A549 (cell line): ENCODE results near the gene MGP. TPM values are rescaled to one million over a fixed set of nuclear protein-coding genes. Genes with fewer than 3 reads are reported as not detected.

Experiments used
- ATAC-seq, 2 experiments: fragments of 200-7000 bp in 1 of 2; fragments of >200 bp in 1 of 2; cut with Nextera tagmentation in 1 of 2; cut with Tn5 transposase in 1 of 2; 3 replicates each; pipeline versions ENCODE4 v1.8.0 to v1.9.1; 2018 to 2020; ENCODE audit warnings: mild to moderate bottlenecking in 1 of 2, moderate library complexity in 1 of 2
- CTCF ChIA-PET: fragments of 300-600 bp; sonication (Branson Sonifier 250); formaldehyde crosslinking; extraction: SDS; loops from one replicate; lab custom pipeline; 2021; ENCODE audit warnings: antibody characterized with exemption, inconsistent platforms; lab: Yijun Ruan, JAX
- POLR2A ChIA-PET: fragments of 350-600 bp; formaldehyde crosslinking; extraction: SDS; loops from one replicate; lab custom pipeline; 2021; ENCODE audit warnings: antibody characterized with exemption, inconsistent platforms; lab: Yijun Ruan, JAX
- DNase-seq, 2 experiments: peaks; one replicate each; pipeline versions ENCODE4 v3.0.0 to v3.0.0-alpha.2; 2011 to 2016; ENCODE audit warnings: low read depth in 1 of 2, low spot score in 1 of 2
- FAIRE-seq: peaks from 2 replicates; lab custom pipeline; 2011; peaks lifted over from hg19 to GRCh38; lab: Jason Lieb, UNC
- H3K27ac ChIP-seq, 2 experiments: fragments of >200 bp; sonication (Bioruptor Twin); formaldehyde crosslinking; 3 replicates each; pipeline ENCODE4 v1.5.1; 2016 to 2017
- H3K4me1 ChIP-seq: fragments of >200 bp; sonication (Bioruptor Twin); formaldehyde crosslinking; 3 replicates; pipeline ENCODE4 v1.6.1; 2016
- H3K4me2 ChIP-seq: fragments of >200 bp; sonication (Bioruptor Twin); formaldehyde crosslinking; 3 replicates; pipeline ENCODE4 v1.6.1; 2016
- H3K4me3 ChIP-seq: fragments of >200 bp; sonication (Bioruptor Twin); formaldehyde crosslinking; 3 replicates; pipeline ENCODE4 v1.5.1; 2016
- H3K9me3 ChIP-seq: fragments of >200 bp; sonication (Bioruptor Twin); formaldehyde crosslinking; 3 replicates; pipeline ENCODE4 v1.6.1; 2016
- ATOH8 ChIP-seq: fragments of 250-450 bp; sonication (Bioruptor Pico); IDR thresholded peaks from 2 replicates; pipeline ENCODE4 v1.5.0; 2020; ENCODE audit warnings: low read depth, mild to moderate bottlenecking, moderate library complexity
- BCL3 ChIP-seq: fragments of >200 bp; sonication (Bioruptor Twin); formaldehyde crosslinking; IDR thresholded peaks from 3 replicates; pipeline ENCODE4 v1.6.1; 2016
- BHLHE40 ChIP-seq: IDR thresholded peaks from 2 replicates; pipeline ENCODE4 v1.6.1; 2012; ENCODE audit warnings: low read depth, low read length, inconsistent platforms
- CBX8 ChIP-seq: fragments of 200-600 bp; sonication (generic); IDR thresholded peaks from 2 replicates; pipeline ENCODE4 v1.6.1; 2016
- CEBPB ChIP-seq, 2 experiments: fragments of >200 bp in 1 of 2; sonication (Bioruptor Twin) in 1 of 2; formaldehyde crosslinking in 1 of 2; IDR thresholded peaks; 2 replicates each; pipeline ENCODE4 v1.6.1; 2012 to 2016
- CHD2 ChIP-seq: fragments of 150-350 bp; IDR thresholded peaks from 2 replicates; pipeline ENCODE4 v1.6.1; 2014; ENCODE audit warnings: low read length; ENCODE audit not compliant: partially characterized antibody
- EHF ChIP-seq: fragments of 250-450 bp; sonication (Bioruptor Pico); IDR thresholded peaks from 2 replicates; pipeline ENCODE4 v1.5.0; 2020; ENCODE audit warnings: mild to moderate bottlenecking
- EHMT2 ChIP-seq: fragments of 200-600 bp; sonication (generic); IDR thresholded peaks from 2 replicates; pipeline ENCODE4 v1.6.1; 2016; ENCODE audit warnings: antibody characterized with exemption, low read depth, mild to moderate bottlenecking, moderate library complexity
- ESRRA ChIP-seq: fragments of 150-350 bp; IDR thresholded peaks from 2 replicates; pipeline ENCODE4 v1.6.1; 2014; ENCODE audit warnings: mild to moderate bottlenecking, low read length, borderline replicate concordance
- FOSL2 ChIP-seq, 2 experiments: fragments of 450-650 bp in 1 of 2; fragments of >200 bp in 1 of 2; sonication (Bioruptor Twin) in 1 of 2; formaldehyde crosslinking; IDR thresholded peaks; 2 replicates each; pipeline versions ENCODE4 v1.5.0 to v1.6.1; 2016 to 2020; ENCODE audit warnings: mild to moderate bottlenecking in 1 of 2, moderate library complexity in 1 of 2
- FOXS1 ChIP-seq: fragments of 250-450 bp; sonication (Bioruptor Pico); IDR thresholded peaks from 2 replicates; pipeline ENCODE4 v1.5.0; 2020; ENCODE audit warnings: mild to moderate bottlenecking, moderate library complexity
- GATA3 ChIP-seq: IDR thresholded peaks from 2 replicates; pipeline ENCODE4 v1.6.1; 2012; ENCODE audit warnings: borderline replicate concordance
- HDAC2 ChIP-seq: fragments of 200-600 bp; sonication (generic); IDR thresholded peaks from 2 replicates; pipeline ENCODE4 v1.6.1; 2016
- HOXA7 ChIP-seq: fragments of 250-450 bp; sonication (Bioruptor Pico); IDR thresholded peaks from 2 replicates; pipeline ENCODE4 v1.5.0; 2020; ENCODE audit warnings: mild to moderate bottlenecking, moderate library complexity
- HOXB5 ChIP-seq: fragments of 250-450 bp; sonication (Bioruptor Pico); IDR thresholded peaks from 2 replicates; pipeline ENCODE4 v1.5.0; 2020; ENCODE audit warnings: mild to moderate bottlenecking, moderate library complexity
- JUNB ChIP-seq: fragments of >200 bp; sonication (Bioruptor Twin); formaldehyde crosslinking; IDR thresholded peaks from 2 replicates; pipeline ENCODE4 v1.6.1; 2016
- MAFK ChIP-seq: fragments of 450-650 bp; IDR thresholded peaks from 2 replicates; pipeline ENCODE4 v1.6.1; 2014; ENCODE audit not compliant: partially characterized antibody
- MAX ChIP-seq: IDR thresholded peaks from 2 replicates; pipeline ENCODE4 v1.6.1; 2012
- NPAS2 ChIP-seq: fragments of 250-450 bp; sonication (Bioruptor Pico); IDR thresholded peaks from 2 replicates; pipeline ENCODE4 v1.8.0; 2022; ENCODE audit warnings: mild to moderate bottlenecking, moderate library complexity, borderline replicate concordance
- NR3C1 ChIP-seq: fragments of >200 bp; sonication (Bioruptor Twin); formaldehyde crosslinking; IDR thresholded peaks from 3 replicates; pipeline ENCODE4 v1.6.1; 2017
- PBX3 ChIP-seq: IDR thresholded peaks from 2 replicates; pipeline ENCODE4 v1.6.1; 2012
- PHF8 ChIP-seq: fragments of 200-600 bp; sonication (generic); IDR thresholded peaks from 2 replicates; pipeline ENCODE4 v1.6.1; 2016; ENCODE audit warnings: low read depth, mild to moderate bottlenecking, antibody characterized with exemption, moderate library complexity, borderline replicate concordance
- REST ChIP-seq: fragments of 200-600 bp; sonication (generic); IDR thresholded peaks from 2 replicates; pipeline ENCODE4 v1.6.1; 2016; ENCODE audit warnings: antibody characterized with exemption, mild to moderate bottlenecking, moderate library complexity
- RNF2 ChIP-seq: fragments of 200-600 bp; sonication (generic); IDR thresholded peaks from 2 replicates; pipeline ENCODE4 v1.6.1; 2016; ENCODE audit warnings: low read depth, mild to moderate bottlenecking, antibody characterized with exemption, moderate library complexity, borderline replicate concordance
- SMC3 ChIP-seq: fragments of >200 bp; sonication (Bioruptor Twin); formaldehyde crosslinking; IDR thresholded peaks from 3 replicates; pipeline ENCODE4 v1.6.1; 2018; ENCODE audit warnings: inconsistent platforms
- SREBF2 ChIP-seq: fragments of 450-650 bp; IDR thresholded peaks from 2 replicates; pipeline ENCODE4 v1.6.1; 2014; ENCODE audit warnings: mild to moderate bottlenecking, moderate library complexity
- ZC3H11A ChIP-seq: fragments of 450-650 bp; IDR thresholded peaks from 2 replicates; pipeline ENCODE4 v1.6.1; 2014; ENCODE audit warnings: antibody characterized with exemption, mild to moderate bottlenecking
- ZSCAN20 ChIP-seq: fragments of 250-450 bp; sonication (Bioruptor Pico); IDR thresholded peaks from 2 replicates; pipeline ENCODE4 v1.8.0; 2022; ENCODE audit warnings: mild to moderate bottlenecking, moderate library complexity
- WGBS: methylation state at CpG from one replicate; pipeline ENCODE4 v1.1.6; 2017; ENCODE audit errors: missing lambda C conversion rate; 5-methylcytosine and 5-hydroxymethylcytosine counted together
- polyA plus RNA-seq, 4 experiments: library from polyadenylated mRNA; depleted of rRNA in 3 of 4; stranded (reverse); fragments of >200 nt; fragmentation: RNase III in 1 of 4; extraction: RNeasy Plus Mini Kit Qiagen cat#74134 plus additional on column Dnase treatment in 1 of 4; gene quantifications; 2 replicates in 3 of 4; 3 replicates in 1 of 4; pipeline ENCODE4 v1.2.3, GENCODE V29; 2011 to 2017

The MGP gene
- polyA plus RNA-seq, 2 of the 4 experiments (the other 2 are of a cell fraction), result 0.16 to 0.30 TPM

DNA sequence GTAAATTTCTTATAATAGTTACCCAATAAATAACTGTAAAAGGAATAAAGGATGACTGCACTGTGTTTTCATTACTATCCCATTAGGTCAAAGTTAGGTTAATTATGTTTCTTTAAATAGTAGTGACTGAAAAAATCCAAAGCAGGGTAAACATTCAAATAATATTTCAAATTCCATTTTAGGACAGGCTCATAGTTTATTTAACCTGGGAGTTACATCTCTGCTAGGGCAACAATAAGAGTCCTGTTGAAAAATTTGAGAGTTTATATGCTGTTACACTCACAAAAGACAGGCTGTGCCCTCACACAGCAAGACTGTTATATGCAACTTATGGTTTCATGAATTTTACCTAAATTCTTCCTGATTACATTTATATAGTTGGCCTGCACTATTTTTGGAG is 44.6 kb upstream of the MGP start:
- CTCF ChIA-PET, result no interaction called here
- DNase-seq (no peak), ATAC-seq (no peak), FAIRE-seq (no peak)
- no peaks in the 10 kb centered on the region; the same call in 2 of the 3 replicates for H3K4me1 ChIP-seq
- POLR2A ChIA-PET, result no interaction called here
- H3K4me2 ChIP-seq, result no peak overlapping the region
- no peak overlapping the region for H3K27ac ChIP-seq
- H3K4me3 ChIP-seq, result no peak overlapping the region
- TF ChIP-seq EHF (CRISPR knock-in tag) (no peak), HDAC2 (no peak), ZC3H11A (no peak), JUNB (no peak), GATA3 (no peak), MAX (no peak), MAFK (no peak), ATOH8 (CRISPR knock-in tag) (no peak), SMC3 (no peak), BCL3 (no peak), RNF2 (no peak)
- H3K9me3 ChIP-seq, result no peaks in the 10 kb centered on the region

- CTCF ChIA-PET, result no interaction called here
- no peak overlapping the region for H3K27ac ChIP-seq
- H3K4me2 ChIP-seq, result no peak overlapping the region
- FAIRE-seq (no peak), DNase-seq (no peak), ATAC-seq (no peak)
- H3K9me3 ChIP-seq, result no peaks in the 10 kb centered on the region
- TF ChIP-seq BHLHE40 (no peak), MAX (no peak), REST (no peak), ESRRA (no peak), GATA3 (no peak), NR3C1 (no peak), HOXA7 (CRISPR knock-in tag) (no peak), ATOH8 (CRISPR knock-in tag) (no peak)
- H3K4me1 ChIP-seq, result no peaks in the 10 kb centered on the region; the same call in 2 of the 3 replicates
- WGBS, result 69% methylated on average over 4 of the region's 4 CpGs
- POLR2A ChIA-PET, result no interaction called here
- no peak overlapping the region for H3K4me3 ChIP-seq
Measured at GRCh38 chr12:14928931-14929330, 43.3 kb upstream of the MGP start.

- POLR2A ChIA-PET, result no interaction called here
- no peaks in the 10 kb centered on the region for H3K9me3 ChIP-seq
- H3K4me3 ChIP-seq, result no peak overlapping the region
- ATAC-seq, result no peak
- CTCF ChIA-PET, result interaction anchor here (1.0 kb wide), 2 partner anchors 9 to 21 kb away, joined by 4 read pairs; no protein-coding TSS in a partner anchor
- no peak for DNase-seq
- no peaks in the 10 kb centered on the region; the same call in 2 of the 3 replicates for H3K4me1 ChIP-seq
- no peak overlapping the region for H3K27ac ChIP-seq
- no peak for FAIRE-seq
- H3K4me2 ChIP-seq, result no peak overlapping the region
- WGBS, result 72% methylated on average over 3 of the region's 3 CpGs
- no peak for TF ChIP-seq SREBF2
- TF ChIP-seq CEBPB (IDR thresholded peaks at IDR 0.05), result no peak
- TF ChIP-seq RNF2, result no peak
- TF ChIP-seq EHMT2, result no peak
- no peak for TF ChIP-seq CHD2
- no peak for TF ChIP-seq ZSCAN20 (CRISPR knock-in tag)
- no peak for TF ChIP-seq HOXA7 (CRISPR knock-in tag)
- TF ChIP-seq FOXS1 (CRISPR knock-in tag), result no peak
- no peak for TF ChIP-seq PBX3
- no peak for TF ChIP-seq CBX8
- no peak for TF ChIP-seq FOSL2 (IDR thresholded peaks at IDR 0.05)
- no peak for TF ChIP-seq FOSL2 (CRISPR knock-in tag; IDR thresholded peaks at IDR 0.05)
- no peak for TF ChIP-seq JUNB
- no peak for TF ChIP-seq PHF8
- TF ChIP-seq NPAS2, result no peak
- TF ChIP-seq HOXB5 (CRISPR knock-in tag), result no peak
Measured at GRCh38 chr12:14927267-14927666, 41.6 kb upstream of the MGP start.
